Measurements from ENCODE around the gene DELE1.

- no peak for TF ChIP-seq EZH2 (IDR thresholded peaks at IDR 0.05; ENCODE audit: low read length, missing control alignments)
- TF ChIP-seq CTCF (conservative IDR thresholded peaks at IDR 0.05 in 1 of 2, IDR thresholded peaks at IDR 0.05 in 1 of 2; ENCODE audit: low read depth in 1 of 2, low read length in 2 of 2) = peak; percentile 68 to 74
Observed at GRCh38 chr5:141968914-141969608, 45.4 kb downstream of the DELE1 start, which contains the start of gene RNF14.

All from fibroblast of lung (primary cell).